Astrocyte of the hippocampus (primary cell): ENCODE results near the gene ARHGEF7.
"Not testable (repeated sequence)": the region's sequence is repeated elsewhere in the genome, so short reads cannot be mapped to it uniquely, and the experiment has no call there.

Experiments used
- DNase-seq: peaks from one replicate; pipeline ENCODE4 v3.0.0; 2011; ENCODE audit warnings: low read depth, low spot score

ARHGEF7 gene

DNA sequence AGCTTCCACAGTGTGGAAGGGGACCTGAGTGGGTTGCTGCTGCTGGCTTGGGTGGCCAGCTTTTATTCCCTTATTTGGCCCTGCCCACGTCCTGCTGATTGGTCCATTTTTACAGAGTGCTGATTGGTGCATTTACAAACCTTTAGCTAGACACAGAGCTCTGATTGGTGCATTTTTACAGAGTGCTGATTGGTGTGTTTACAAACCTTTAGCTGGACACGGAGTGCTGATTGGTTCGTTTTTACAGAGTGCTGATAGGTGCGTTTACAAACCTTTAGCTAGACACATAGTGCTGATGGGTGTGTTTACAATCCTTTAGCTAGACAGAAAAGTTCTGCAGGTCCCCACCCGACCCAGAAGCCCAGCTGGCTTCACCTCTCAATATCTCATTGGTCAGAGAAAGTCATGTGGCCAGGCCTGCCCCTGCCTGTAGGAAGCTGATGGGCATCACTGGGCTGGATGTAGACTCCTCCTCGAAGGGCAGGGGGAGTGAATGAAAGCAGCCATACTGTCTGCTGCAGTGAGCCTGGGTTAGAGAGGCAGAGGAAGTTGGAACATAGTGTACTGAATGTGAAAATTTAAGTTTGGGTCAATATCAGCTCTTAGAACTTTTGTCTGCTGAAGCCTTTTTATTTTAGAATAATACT is 83.7 kb downstream of the ARHGEF7 start:
- DNase-seq, result not testable (repeated sequence)

DNA sequence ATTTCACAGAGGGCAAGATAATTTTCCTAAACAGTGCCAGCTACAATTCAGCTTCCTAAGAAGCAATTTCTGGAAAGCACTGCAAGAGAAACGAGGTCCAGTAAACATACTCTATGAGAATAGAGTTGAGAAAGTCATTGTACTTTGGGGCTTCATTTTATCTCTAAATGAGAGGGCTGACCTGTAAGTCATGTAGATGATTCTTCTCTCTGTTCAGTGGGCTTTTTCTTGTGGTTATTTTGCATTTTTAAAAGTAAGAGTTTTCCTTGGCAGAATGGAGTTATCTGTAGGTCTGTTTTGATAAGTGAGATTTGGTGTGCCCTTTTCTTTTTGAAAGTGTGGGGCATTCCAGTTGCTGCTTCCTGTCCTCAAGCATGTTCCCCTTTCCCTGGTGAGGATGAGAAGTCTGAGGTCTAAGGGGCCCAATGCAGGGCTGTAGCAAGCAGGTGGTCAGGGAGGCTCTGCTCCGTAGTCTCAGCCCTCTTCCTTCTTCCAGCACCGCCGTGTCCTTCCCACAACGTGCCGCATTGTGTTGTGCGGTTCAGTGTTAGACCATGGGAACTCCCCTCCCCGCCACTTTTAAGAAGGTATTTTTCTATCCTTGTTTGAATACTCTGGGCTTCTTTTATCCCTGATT is 86.3 kb downstream of the ARHGEF7 start:
- DNase-seq, result no peak

- peak; percentile 17 for DNase-seq
These were observed 87.1 kb downstream of the ARHGEF7 start for GRCh38 chr13:111202156-111202621.

GRCh38 chr13:111202745-111203144 is 87.6 kb downstream of the ARHGEF7 start:
- peak; percentile 79 for DNase-seq

DNA sequence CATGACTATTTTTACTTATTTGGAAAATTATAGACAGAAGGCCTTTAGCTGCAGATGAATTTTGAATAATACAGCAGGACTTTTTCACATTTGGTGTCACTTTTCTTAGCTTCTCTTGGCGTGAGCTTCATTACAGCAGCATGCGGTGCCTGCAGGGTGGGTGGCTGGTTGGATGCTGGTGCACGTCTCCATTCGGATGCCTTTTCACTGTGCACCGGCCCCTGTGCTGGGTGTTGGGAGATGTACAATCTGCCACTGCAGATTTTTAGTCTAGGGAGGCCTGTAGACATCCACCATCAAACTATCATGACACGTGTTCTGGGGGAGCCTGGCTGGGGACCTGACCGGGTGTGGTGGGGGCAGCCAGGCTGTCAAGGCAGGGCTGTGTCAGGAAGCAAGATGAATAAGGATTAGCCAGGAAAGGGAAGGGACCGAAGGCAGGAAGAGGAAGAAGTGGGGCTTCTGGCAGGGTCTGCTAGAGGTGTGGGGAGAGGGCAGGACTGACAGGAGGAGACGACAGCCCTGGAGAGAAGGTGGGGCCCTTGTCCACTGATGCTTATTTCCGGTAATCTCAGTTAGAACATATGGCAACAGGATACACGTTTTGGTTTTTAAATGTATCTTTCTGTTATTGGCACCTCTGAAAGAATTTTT is 88.8 kb downstream of the ARHGEF7 start:
- no peak for DNase-seq

- peak; percentile 57 for DNase-seq
These were observed 89.5 kb downstream of the ARHGEF7 start for GRCh38 chr13:111204438-111205177.

DNA sequence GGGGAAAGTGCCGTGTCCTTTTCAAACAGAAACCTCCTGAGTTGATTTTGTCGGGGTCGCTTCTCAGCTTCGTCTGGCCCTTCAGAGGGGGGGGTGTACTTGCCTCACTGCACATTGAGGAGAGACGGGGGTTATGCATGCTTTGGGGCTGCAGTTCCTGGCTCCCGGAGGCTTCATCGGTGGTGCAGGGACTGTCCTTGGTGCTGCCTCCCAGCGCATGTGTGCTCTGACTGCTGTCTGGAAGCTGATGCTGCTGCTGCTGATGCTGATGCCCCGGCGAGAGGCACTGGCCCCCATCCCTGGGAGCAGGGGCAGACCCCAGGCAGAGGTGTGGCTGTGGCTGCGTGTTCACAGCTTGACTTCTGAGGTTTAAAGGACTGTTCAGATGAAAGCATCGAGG is 91.0 kb downstream of the ARHGEF7 start:
- no peak for DNase-seq

- no peak for DNase-seq
These were observed 94.5 kb downstream of the ARHGEF7 start for GRCh38 chr13:111209613-111210012.

DNA sequence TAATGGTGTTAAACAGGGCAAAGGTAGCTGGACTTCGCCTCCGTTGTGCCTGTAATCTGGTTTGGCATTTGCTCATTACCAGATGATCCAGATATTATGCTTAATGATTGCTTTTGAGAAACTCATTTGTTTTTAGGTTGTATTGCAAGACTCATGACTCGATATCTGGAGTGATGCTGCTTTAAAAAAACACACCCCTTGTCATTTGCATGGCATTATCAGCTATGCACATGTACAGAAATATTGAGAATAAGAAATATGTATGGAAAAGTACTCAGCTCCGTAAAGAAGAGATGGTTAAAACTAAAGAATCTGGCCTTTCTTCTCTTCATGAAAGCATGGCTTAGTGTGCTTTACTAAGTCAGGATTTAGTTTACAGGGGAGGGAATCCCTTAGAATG is 95.0 kb downstream of the ARHGEF7 start:
- DNase-seq, result no peak

DNA sequence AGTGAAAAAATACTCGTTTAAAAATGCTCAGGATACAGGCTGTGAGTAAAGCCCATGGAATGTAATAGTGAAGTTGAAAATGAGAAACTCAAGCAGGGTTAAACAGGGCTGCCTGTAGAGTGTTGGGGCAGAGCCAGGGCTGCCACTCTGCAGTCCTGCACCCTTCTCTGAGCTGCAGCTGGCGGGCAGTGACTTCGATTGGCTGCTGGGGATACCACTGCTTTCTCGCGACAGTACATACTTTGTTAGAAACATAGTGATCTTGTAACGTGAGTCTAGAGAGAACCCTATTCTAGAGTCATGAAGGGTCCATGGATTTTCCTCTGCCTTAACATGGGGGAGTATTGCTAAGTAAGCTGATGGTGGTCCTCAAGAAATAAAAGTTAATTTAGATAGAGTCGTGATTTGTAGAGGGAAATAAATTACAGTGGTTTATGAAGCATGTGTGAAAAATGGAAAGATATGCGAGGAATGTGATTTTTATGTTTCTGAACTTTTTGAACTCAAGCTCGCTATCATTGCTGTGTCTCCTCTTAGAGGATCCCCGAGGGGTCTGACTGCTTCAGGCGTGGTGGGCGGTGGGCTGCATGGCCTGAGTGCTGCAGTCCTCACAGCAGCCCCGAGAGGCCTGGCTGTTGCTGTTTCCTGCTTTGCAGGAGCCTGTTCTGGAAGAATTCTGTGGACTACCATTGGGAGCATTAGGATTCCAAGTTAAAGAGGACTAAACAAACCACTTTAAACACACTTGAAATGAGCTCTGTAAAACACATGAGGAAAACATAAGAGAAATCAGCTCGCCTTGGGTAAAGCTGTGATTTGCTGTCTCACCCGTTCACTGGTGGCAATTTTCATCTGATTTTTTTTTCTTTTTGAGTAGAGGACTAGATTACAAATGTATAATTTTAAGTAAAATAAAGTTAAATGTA is 95.7 kb downstream of the ARHGEF7 start:
- peak; percentile 94 for DNase-seq

DNA sequence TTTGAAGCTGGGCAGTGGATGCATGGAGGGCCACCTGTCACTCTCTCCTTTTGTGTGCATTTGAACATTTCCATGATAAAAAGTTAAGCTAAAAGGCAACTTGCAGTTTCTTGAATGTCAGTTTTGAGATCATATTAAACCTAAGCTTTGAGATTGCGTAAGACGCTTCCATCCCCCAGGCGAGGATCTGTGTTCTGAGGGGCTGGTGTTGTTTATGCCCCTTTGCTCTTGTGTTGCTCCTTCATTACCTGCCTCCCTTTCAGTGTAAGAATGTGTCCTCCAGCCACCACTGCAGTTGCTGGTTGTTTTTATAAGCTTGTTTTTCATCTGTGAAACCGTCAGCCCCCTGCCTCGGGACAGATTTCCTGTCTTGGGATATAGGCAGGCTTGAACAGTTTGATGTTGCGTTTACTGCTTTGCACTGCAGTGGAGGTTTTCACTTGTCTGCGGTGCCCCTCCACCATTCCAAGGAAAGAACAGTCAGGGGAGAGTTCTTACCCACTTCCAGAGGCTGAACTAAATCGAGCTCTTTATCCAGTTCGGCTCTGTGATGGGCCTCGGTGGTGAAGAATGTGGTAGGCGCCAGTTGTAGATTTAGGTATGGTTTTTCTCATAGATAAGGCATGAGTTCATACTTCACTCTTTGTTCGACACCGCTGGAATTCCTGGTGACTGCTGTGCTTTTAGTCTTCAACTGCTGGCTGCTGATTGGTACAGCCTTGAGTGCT is 96.8 kb downstream of the ARHGEF7 start:
- peak; percentile 91 for DNase-seq

DNA sequence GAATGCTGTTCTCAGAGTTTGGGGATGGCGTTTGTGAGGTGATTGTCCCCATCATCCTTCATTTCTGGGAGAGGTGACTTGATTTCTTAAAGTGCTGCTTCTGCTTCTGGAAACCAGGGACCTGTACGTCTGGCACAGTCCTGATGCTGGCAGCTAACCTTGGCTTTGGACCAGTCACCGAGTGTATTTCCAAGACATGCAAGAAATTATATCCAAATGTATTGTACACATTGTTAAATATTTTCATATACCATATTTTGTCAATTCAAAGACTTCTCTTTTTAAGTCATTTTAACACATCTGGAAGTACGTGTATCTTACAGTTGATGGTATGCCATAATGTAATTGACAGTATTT is 97.4 kb downstream of the ARHGEF7 start:
- DNase-seq, result no peak

DNA sequence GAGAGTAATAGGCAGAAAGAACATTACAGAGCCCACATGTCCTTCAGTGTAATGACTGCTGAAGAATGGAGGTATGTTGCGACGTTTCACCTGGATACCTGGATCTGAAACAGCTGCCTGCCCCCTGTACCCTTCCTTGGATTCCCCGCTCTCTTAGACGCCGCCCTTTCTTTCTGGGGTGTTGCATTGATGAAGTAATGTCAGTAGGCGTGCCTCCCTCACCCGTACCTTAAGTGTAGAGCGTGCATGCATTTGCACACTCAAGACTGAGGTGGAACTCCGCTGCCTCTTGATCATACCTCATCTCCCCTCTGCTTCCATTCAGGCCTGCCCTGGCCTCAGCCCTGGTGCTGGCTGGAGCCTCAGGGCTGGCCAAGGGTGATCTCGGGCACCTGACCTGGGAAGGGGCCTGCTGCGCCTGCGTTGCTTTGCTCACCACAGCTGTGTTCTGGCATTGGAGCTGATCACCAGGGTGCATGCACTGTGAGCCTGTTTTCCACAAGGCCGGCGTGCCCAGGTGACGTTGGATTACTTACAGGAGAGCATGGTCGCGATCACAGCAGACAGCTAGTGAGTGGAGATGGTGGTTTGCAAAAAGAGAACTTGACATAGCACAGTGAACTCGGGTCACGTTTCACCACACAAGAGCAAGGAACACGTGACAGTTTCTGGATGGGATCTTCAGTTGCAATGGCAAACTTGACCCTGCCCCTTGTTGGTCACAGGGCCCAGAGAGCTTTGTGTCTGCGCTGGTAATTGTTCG is 99.0 kb downstream of the ARHGEF7 start:
- DNase-seq, result no peak

GRCh38 chr13:111215081-111216047 is 100.3 kb downstream of the ARHGEF7 start:
- no peak for DNase-seq

GRCh38 chr13:111216166-111216960 is 101.3 kb downstream of the ARHGEF7 start:
- DNase-seq, result peak; percentile 73

DNA sequence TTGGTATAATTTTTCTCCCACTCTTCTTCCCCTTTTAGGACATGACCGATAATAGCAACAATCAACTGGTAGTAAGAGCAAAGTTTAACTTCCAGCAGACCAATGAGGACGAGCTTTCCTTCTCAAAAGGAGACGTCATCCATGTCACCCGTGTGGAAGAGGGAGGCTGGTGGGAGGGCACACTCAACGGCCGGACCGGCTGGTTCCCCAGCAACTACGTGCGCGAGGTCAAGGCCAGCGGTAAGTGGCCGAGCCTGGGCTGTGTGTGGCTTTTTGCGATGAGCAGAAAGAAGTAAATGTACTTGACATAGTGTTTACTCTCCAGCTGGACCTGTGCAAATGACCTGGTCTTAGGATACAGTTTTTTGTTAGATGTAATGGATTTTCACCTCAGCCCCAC is 102.5 kb downstream of the ARHGEF7 start:
- no peak for DNase-seq

DNA sequence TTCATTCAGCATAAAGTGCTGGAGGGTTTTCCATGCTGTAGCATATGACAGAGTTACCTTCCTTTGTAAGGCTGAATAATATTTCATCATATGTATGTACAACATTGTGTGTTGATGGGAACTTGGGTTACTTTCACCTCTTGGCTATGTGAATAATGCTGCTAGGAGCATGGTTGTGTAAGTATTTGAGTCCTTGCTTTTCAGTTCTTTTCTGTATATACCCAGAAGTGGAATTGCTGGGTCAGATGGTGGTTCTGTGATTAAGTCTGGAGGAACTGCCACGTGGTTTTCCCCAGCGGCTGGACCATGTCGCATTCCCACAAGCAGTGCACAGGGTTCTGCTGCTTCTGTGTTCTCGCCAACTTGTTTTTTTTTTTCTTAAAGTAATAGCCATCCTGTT is 104.2 kb downstream of the ARHGEF7 start:
- peak; percentile 68 for DNase-seq

- no peak for DNase-seq
These were observed 104.8 kb downstream of the ARHGEF7 start for GRCh38 chr13:111219950-111220349.
